Uterus (tissue), 2 donors: ENCODE measurements around the gene ZC3H18.

ENCODE experiments used
- POLR2A ChIP-seq, 2 donors: fragments of 450-650 bp; IDR thresholded peaks; one replicate each; pipeline ENCODE4 v1.6.1; 2016; ENCODE audit warnings: antibody characterized with exemption in 2 of 2, mild to moderate bottlenecking in 1 of 2, moderate library complexity in 1 of 2
- TF ChIP-seq, protein P1 (sequence below), 4 experiments: fragments of 200-600 bp in 2 of 4; fragments of 450-650 bp in 2 of 4; sonication (generic) in 2 of 4; IDR thresholded peaks; one replicate each; pipeline ENCODE4 v1.5.1; 2016 to 2019; ENCODE audit warnings: antibody characterized with exemption in 4 of 4, mild to moderate bottlenecking in 2 of 4, moderate library complexity in 1 of 4

- TF ChIP-seq, protein P1, sequence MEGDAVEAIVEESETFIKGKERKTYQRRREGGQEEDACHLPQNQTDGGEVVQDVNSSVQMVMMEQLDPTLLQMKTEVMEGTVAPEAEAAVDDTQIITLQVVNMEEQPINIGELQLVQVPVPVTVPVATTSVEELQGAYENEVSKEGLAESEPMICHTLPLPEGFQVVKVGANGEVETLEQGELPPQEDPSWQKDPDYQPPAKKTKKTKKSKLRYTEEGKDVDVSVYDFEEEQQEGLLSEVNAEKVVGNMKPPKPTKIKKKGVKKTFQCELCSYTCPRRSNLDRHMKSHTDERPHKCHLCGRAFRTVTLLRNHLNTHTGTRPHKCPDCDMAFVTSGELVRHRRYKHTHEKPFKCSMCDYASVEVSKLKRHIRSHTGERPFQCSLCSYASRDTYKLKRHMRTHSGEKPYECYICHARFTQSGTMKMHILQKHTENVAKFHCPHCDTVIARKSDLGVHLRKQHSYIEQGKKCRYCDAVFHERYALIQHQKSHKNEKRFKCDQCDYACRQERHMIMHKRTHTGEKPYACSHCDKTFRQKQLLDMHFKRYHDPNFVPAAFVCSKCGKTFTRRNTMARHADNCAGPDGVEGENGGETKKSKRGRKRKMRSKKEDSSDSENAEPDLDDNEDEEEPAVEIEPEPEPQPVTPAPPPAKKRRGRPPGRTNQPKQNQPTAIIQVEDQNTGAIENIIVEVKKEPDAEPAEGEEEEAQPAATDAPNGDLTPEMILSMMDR (IDR thresholded peaks at IDR 0.05), result no peak
- TF ChIP-seq POLR2A (IDR thresholded peaks at IDR 0.05), result no peak
Observed at GRCh38 chr16:88651989-88652761, 82.0 kb downstream of the ZC3H18 start.
